HepG2 (cell line): Measurements from ENCODE around the gene NEURL4. TPM values are rescaled to one million over a fixed set of nuclear protein-coding genes. Genes with fewer than 3 reads are reported as not detected.

Experiments used
- AGO2 ChIP-seq: fragments of 200-400 bp; formaldehyde crosslinking; optimal IDR thresholded peaks from 2 replicates; pipeline ENCODE3; 2017; ENCODE audit warnings: mild to moderate bottlenecking, low read depth, low read length, moderate library complexity
- BCL6 ChIP-seq: IDR thresholded peaks from 2 replicates; pipeline ENCODE4 v1.6.1; 2016; ENCODE audit warnings: missing genetic modification reagents, missing compliant biosample characterization
- ETV6 ChIP-seq: sonication (generic); formaldehyde crosslinking; conservative IDR thresholded peaks from 2 replicates; pipeline ENCODE4 v1.4.0; 2020; ENCODE audit warnings: missing genetic modification reagents
- HNRNPUL1 ChIP-seq: fragments of 200-400 bp; formaldehyde crosslinking; IDR thresholded peaks from 2 replicates; pipeline ENCODE4 v1.6.1; 2017; ENCODE audit warnings: low read depth, mild to moderate bottlenecking, low read length, moderate library complexity
- IKZF1 ChIP-seq: fragments of 450-650 bp; IDR thresholded peaks from 2 replicates; pipeline ENCODE4 v1.7.1; 2016
- KDM3A ChIP-seq: IDR thresholded peaks from 2 replicates; pipeline ENCODE4 v1.6.1; 2018; ENCODE audit warnings: low read depth, missing compliant biosample characterization
- NFIB ChIP-seq: sonication (generic); formaldehyde crosslinking; IDR thresholded peaks from 2 replicates; pipeline ENCODE4 v1.9.0; 2021; ENCODE audit warnings: missing genetic modification reagents, mild to moderate bottlenecking, borderline replicate concordance
- ZBTB20 ChIP-seq: sonication (generic); formaldehyde crosslinking; IDR thresholded peaks from 2 replicates; pipeline ENCODE4 v1.8.1; 2023; ENCODE audit warnings: missing genetic modification reagents, low read depth, mild to moderate bottlenecking, borderline replicate concordance
- ZFY ChIP-seq: sonication (generic); formaldehyde crosslinking; IDR thresholded peaks from 2 replicates; pipeline ENCODE4 v1.4.0; 2020; ENCODE audit warnings: missing genetic modification reagents
- ZNF451 ChIP-seq: sonication (generic); formaldehyde crosslinking; IDR thresholded peaks from 2 replicates; pipeline ENCODE4 v1.5.0; 2020; ENCODE audit warnings: mild to moderate bottlenecking, missing genetic modification reagents
- ZNF572 ChIP-seq: sonication (generic); formaldehyde crosslinking; IDR thresholded peaks from 2 replicates; pipeline ENCODE4 v1.5.1; 2020; ENCODE audit warnings: mild to moderate bottlenecking, missing genetic modification reagents
- ZNF768 ChIP-seq: sonication (generic); formaldehyde crosslinking; IDR thresholded peaks from 2 replicates; pipeline ENCODE4 v1.4.0; 2020; ENCODE audit warnings: missing genetic modification reagents
- polyA plus RNA-seq, 8 experiments: library from polyadenylated mRNA; depleted of rRNA in 3 of 8; stranded (reverse) in 7 of 8; unstranded in 1 of 8; fragments of >200 nt; fragmentation: Illumina TruSeq in 4 of 8; extraction: Trizol in 4 of 8; gene quantifications; 2 replicates each; pipeline versions ENCODE4 v1.2.1 to v1.2.3, GENCODE V29; 2011 to 2016; ENCODE audit warnings: low read depth in 4 of 8, missing spikeins in 1 of 8, mixed read lengths in 1 of 8; ENCODE audit not compliant: insufficient read depth in 1 of 8
- total RNA-seq, 5 experiments: library from RNA; depleted of rRNA; stranded (reverse); fragments of >200 nt; fragmentation: Illumina TruSeq; extraction: Trizol; gene quantifications; 2 replicates each; pipeline ENCODE4 v1.2.3, GENCODE V29; 2016; ENCODE audit warnings: low read depth in 1 of 5
- TF ChIP-seq, protein P1 (sequence below): sonication (generic); formaldehyde crosslinking; conservative IDR thresholded peaks from 2 replicates; pipeline ENCODE4 v1.5.0; 2020; ENCODE audit warnings: missing genetic modification reagents
- TF ChIP-seq, protein P2 (sequence below), 2 experiments: IDR thresholded peaks; 2 replicates each; pipeline ENCODE4 v1.6.1; 2011 to 2012; ENCODE audit warnings: low read length in 2 of 2, borderline replicate concordance in 1 of 2, low read depth in 1 of 2, mild to moderate bottlenecking in 1 of 2, moderate library complexity in 1 of 2
- TF ChIP-seq, protein P3 (sequence below): sonication (generic); formaldehyde crosslinking; IDR thresholded peaks from 2 replicates; pipeline ENCODE4 v1.5.1; 2020; ENCODE audit warnings: mild to moderate bottlenecking, missing genetic modification reagents, borderline replicate concordance
- TF ChIP-seq, protein P4 (sequence below): sonication (generic); formaldehyde crosslinking; IDR thresholded peaks from 2 replicates; pipeline ENCODE4 v1.5.0; 2020; ENCODE audit warnings: mild to moderate bottlenecking, missing genetic modification reagents, moderate library complexity

The NEURL4 gene
- total and polyA plus RNA-seq, 2 of the 13 experiments (the other 11 are each of a cell fraction or from before 2014, with no cell fraction given): 14.8 to 15.7 TPM

DNA sequence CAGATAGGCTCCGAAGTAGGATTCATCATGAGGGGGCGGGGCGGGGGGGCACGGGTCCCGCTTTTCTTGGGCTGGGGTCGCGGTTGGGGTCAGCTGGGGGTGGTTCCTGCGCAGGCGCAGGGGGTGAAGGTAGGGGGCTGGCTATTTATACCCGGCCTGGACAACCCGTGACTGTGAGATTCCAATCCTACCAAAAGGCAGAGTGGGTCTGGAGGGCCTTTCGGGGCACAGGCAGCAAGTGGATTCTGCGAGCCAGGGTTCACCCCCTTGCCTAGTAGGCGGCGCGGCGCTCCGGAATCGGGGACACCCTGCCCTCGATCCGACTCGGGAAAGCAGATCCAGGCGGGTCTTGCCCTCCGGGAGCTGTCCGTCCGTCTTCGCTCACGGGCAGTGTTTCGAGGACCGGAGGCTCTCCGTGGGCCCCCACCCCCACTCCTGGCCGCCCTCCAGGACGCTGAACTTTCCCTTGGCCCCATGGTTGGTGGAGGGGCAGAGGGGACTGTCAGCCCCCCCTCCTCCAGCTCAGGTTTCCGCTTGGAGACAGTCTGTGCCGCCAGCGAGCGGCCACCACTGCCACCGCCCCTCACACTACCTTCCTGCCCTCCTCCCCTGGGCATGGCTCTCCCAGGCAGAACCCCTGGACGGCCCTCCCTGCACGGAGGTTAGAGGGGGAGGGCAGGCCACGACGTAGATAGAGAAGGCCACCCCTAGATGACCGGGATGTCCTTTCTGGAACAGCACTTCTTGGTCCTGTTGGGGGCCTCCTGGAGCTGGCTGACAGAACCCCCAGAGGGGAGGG, 47.0 kb downstream of the NEURL4 start (continued):
- TF ChIP-seq ZNF768 (CRISPR knock-in tag): peak; percentile 36; the same call in 1 of the 2 replicates
- TF ChIP-seq HNRNPUL1: no peak
- no peak for TF ChIP-seq AGO2
- TF ChIP-seq ZBTB20 (CRISPR knock-in tag): no peak
- TF ChIP-seq, protein P1, sequence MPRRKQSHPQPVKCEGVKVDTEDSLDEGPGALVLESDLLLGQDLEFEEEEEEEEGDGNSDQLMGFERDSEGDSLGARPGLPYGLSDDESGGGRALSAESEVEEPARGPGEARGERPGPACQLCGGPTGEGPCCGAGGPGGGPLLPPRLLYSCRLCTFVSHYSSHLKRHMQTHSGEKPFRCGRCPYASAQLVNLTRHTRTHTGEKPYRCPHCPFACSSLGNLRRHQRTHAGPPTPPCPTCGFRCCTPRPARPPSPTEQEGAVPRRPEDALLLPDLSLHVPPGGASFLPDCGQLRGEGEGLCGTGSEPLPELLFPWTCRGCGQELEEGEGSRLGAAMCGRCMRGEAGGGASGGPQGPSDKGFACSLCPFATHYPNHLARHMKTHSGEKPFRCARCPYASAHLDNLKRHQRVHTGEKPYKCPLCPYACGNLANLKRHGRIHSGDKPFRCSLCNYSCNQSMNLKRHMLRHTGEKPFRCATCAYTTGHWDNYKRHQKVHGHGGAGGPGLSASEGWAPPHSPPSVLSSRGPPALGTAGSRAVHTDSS (CRISPR knock-in tag): no peak
- TF ChIP-seq ZNF572 (CRISPR knock-in tag): no peak
- TF ChIP-seq, protein P2, sequence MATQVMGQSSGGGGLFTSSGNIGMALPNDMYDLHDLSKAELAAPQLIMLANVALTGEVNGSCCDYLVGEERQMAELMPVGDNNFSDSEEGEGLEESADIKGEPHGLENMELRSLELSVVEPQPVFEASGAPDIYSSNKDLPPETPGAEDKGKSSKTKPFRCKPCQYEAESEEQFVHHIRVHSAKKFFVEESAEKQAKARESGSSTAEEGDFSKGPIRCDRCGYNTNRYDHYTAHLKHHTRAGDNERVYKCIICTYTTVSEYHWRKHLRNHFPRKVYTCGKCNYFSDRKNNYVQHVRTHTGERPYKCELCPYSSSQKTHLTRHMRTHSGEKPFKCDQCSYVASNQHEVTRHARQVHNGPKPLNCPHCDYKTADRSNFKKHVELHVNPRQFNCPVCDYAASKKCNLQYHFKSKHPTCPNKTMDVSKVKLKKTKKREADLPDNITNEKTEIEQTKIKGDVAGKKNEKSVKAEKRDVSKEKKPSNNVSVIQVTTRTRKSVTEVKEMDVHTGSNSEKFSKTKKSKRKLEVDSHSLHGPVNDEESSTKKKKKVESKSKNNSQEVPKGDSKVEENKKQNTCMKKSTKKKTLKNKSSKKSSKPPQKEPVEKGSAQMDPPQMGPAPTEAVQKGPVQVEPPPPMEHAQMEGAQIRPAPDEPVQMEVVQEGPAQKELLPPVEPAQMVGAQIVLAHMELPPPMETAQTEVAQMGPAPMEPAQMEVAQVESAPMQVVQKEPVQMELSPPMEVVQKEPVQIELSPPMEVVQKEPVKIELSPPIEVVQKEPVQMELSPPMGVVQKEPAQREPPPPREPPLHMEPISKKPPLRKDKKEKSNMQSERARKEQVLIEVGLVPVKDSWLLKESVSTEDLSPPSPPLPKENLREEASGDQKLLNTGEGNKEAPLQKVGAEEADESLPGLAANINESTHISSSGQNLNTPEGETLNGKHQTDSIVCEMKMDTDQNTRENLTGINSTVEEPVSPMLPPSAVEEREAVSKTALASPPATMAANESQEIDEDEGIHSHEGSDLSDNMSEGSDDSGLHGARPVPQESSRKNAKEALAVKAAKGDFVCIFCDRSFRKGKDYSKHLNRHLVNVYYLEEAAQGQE (IDR thresholded peaks at IDR 0.05; ENCODE audit: borderline replicate concordance in 1 of 2, low read depth in 1 of 2, low read length in 2 of 2): no peak
- TF ChIP-seq ZNF451 (CRISPR knock-in tag): no peak
- TF ChIP-seq, protein P3, sequence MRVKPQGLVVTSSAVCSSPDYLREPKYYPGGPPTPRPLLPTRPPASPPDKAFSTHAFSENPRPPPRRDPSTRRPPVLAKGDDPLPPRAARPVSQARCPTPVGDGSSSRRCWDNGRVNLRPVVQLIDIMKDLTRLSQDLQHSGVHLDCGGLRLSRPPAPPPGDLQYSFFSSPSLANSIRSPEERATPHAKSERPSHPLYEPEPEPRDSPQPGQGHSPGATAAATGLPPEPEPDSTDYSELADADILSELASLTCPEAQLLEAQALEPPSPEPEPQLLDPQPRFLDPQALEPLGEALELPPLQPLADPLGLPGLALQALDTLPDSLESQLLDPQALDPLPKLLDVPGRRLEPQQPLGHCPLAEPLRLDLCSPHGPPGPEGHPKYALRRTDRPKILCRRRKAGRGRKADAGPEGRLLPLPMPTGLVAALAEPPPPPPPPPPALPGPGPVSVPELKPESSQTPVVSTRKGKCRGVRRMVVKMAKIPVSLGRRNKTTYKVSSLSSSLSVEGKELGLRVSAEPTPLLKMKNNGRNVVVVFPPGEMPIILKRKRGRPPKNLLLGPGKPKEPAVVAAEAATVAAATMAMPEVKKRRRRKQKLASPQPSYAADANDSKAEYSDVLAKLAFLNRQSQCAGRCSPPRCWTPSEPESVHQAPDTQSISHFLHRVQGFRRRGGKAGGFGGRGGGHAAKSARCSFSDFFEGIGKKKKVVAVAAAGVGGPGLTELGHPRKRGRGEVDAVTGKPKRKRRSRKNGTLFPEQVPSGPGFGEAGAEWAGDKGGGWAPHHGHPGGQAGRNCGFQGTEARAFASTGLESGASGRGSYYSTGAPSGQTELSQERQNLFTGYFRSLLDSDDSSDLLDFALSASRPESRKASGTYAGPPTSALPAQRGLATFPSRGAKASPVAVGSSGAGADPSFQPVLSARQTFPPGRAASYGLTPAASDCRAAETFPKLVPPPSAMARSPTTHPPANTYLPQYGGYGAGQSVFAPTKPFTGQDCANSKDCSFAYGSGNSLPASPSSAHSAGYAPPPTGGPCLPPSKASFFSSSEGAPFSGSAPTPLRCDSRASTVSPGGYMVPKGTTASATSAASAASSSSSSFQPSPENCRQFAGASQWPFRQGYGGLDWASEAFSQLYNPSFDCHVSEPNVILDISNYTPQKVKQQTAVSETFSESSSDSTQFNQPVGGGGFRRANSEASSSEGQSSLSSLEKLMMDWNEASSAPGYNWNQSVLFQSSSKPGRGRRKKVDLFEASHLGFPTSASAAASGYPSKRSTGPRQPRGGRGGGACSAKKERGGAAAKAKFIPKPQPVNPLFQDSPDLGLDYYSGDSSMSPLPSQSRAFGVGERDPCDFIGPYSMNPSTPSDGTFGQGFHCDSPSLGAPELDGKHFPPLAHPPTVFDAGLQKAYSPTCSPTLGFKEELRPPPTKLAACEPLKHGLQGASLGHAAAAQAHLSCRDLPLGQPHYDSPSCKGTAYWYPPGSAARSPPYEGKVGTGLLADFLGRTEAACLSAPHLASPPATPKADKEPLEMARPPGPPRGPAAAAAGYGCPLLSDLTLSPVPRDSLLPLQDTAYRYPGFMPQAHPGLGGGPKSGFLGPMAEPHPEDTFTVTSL: no peak
- TF ChIP-seq ZFY (CRISPR knock-in tag): no peak; the same call in 1 of the 2 replicates
- no peak for TF ChIP-seq IKZF1
- TF ChIP-seq KDM3A (CRISPR knock-in tag): no peak
- no peak for TF ChIP-seq NFIB
- TF ChIP-seq ETV6 (CRISPR knock-in tag): no peak
- TF ChIP-seq, protein P4, sequence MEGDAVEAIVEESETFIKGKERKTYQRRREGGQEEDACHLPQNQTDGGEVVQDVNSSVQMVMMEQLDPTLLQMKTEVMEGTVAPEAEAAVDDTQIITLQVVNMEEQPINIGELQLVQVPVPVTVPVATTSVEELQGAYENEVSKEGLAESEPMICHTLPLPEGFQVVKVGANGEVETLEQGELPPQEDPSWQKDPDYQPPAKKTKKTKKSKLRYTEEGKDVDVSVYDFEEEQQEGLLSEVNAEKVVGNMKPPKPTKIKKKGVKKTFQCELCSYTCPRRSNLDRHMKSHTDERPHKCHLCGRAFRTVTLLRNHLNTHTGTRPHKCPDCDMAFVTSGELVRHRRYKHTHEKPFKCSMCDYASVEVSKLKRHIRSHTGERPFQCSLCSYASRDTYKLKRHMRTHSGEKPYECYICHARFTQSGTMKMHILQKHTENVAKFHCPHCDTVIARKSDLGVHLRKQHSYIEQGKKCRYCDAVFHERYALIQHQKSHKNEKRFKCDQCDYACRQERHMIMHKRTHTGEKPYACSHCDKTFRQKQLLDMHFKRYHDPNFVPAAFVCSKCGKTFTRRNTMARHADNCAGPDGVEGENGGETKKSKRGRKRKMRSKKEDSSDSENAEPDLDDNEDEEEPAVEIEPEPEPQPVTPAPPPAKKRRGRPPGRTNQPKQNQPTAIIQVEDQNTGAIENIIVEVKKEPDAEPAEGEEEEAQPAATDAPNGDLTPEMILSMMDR: 0 out of 2 replicates have a peak, but pooled peaks have one; percentile 3
- TF ChIP-seq BCL6 (CRISPR knock-in tag): peak; percentile 29; the same call in 1 of the 2 replicates
